ENCODE data around the gene SLC35G1. TPM values are rescaled to one million over a fixed set of nuclear protein-coding genes. Genes with fewer than 3 reads are reported as not detected.
A peak's percentile ranks its signal among the peaks of the same experiment; 100 is the strongest.

The SLC35G1 gene
- 10 to 100 TPM in 2 of 8 experiments, 1 to 10 TPM in 6; 4.0 to 17.6 (median 6.0) TPM for total RNA-seq

- in situ Hi-C loops (cut with MboI; ENCODE audit: low pct_unique_long_range_greater_than_20kb in 2 of 9, low sequenced_read_pairs in 9 of 9, unreplicated experiment in 9 of 9) = no loop called here
- Histone ChIP-seq H3K4me3 (peak within 1 kb of the TSS; percentile 65 to 92 (median 83)), H3K4me1 (replicated peaks in 1 of 2) (peaks cover 0 to 5% of the 10 kb centered on the region in 2 donors), H3K27ac (no peak within 1 kb of the TSS)
- 0 to 51% (median 0%) methylated on average over 2 to 8 of the region's 82 CpGs; no CpG with 5 or more reads in 3 of the 10 experiments for WGBS, 10 experiments
- peak; percentile 86 to 98 (median 96) for ATAC-seq (replicated peaks in 6 of 8)
These were observed at the start of gene SLC35G1 for GRCh38 chr10:93893646-93894515. Gene SLC35G1, plus strand, starts transcription at chr10:93893978. Its CDS starts 56 bp downstream, at chr10:93894034.

- in situ Hi-C loops (cut with MboI; ENCODE audit: low pct_unique_long_range_greater_than_20kb in 2 of 9, low sequenced_read_pairs in 9 of 9, unreplicated experiment in 9 of 9) = no loop called here
- ATAC-seq (replicated peaks in 6 of 8) = peak in 1 of 8 experiments; percentile 38
- no peak overlapping the region for H3K27ac ChIP-seq
- peaks cover 0 to 3% of the 10 kb centered on the region in 2 donors for H3K4me1 ChIP-seq (replicated peaks in 1 of 2)
- H3K4me3 ChIP-seq = no peak overlapping the region
- 60 to 80% methylated on average over 1 to 4 of the region's 30 CpGs; no CpG with 5 or more reads in 8 of the 10 experiments for WGBS, 10 experiments
These were observed 48.7 kb upstream of the SLC35G1 start for GRCh38 chr10:93844979-93845626.

GRCh38 chr10:93849593-93849992 is 44.2 kb upstream of the SLC35G1 start:
- WGBS, 10 experiments = 0 to 85% (median 30%) methylated on average over 1 to 4 of the region's 4 CpGs; no CpG with 5 or more reads in 2 of the 10 experiments
- ATAC-seq (replicated peaks in 6 of 8) = peak in 2 of 8 experiments; percentile 25 to 82
- H3K4me3 ChIP-seq = no peak overlapping the region
- H3K27ac ChIP-seq = no peak overlapping the region
- in situ Hi-C loops (cut with MboI; ENCODE audit: low pct_unique_long_range_greater_than_20kb in 2 of 9, low sequenced_read_pairs in 9 of 9, unreplicated experiment in 9 of 9) = no loop called here
- H3K4me1 ChIP-seq (replicated peaks in 1 of 2) = peaks cover 0 to 3% of the 10 kb centered on the region in 2 donors

GRCh38 chr10:93850031-93851015 is 43.5 kb upstream of the SLC35G1 start:
- no peak overlapping the region for H3K27ac ChIP-seq
- 13 to 52% (median 31%) methylated on average over 1 to 9 of the region's 10 CpGs; no CpG with 5 or more reads in 1 of the 10 experiments for WGBS, 10 experiments
- peaks cover 0 to 3% of the 10 kb centered on the region in 2 donors for H3K4me1 ChIP-seq (replicated peaks in 1 of 2)
- in situ Hi-C loops (cut with MboI; ENCODE audit: low pct_unique_long_range_greater_than_20kb in 2 of 9, low sequenced_read_pairs in 9 of 9, unreplicated experiment in 9 of 9) = no loop called here
- no peak overlapping the region for H3K4me3 ChIP-seq
- ATAC-seq (replicated peaks in 6 of 8) = peak in 1 of 8 experiments; percentile 24

GRCh38 chr10:93851169-93851568 is 42.6 kb upstream of the SLC35G1 start:
- Histone ChIP-seq H3K4me1 (replicated peaks in 1 of 2) (peaks cover 0 to 3% of the 10 kb centered on the region in 2 donors), H3K27ac (no peak overlapping the region), H3K4me3 (no peak overlapping the region)
- WGBS, 10 experiments = 45 to 82% (median 66%) methylated on average over 1 to 3 of the region's 3 CpGs; no CpG with 5 or more reads in 4 of the 10 experiments
- in situ Hi-C loops (cut with MboI; ENCODE audit: low pct_unique_long_range_greater_than_20kb in 2 of 9, low sequenced_read_pairs in 9 of 9, unreplicated experiment in 9 of 9) = no loop called here
- no peak for ATAC-seq (replicated peaks in 6 of 8)

GRCh38 chr10:93852476-93853095 is 41.2 kb upstream of the SLC35G1 start:
- Histone ChIP-seq H3K4me3 (no peak overlapping the region), H3K4me1 (replicated peaks in 1 of 2) (peaks cover 0 to 3% of the 10 kb centered on the region in 2 donors), H3K27ac (no peak overlapping the region)
- no peak for ATAC-seq (replicated peaks in 6 of 8)
- WGBS, 10 experiments = 47 to 96% (median 70%) methylated on average over 1 to 4 of the region's 4 CpGs; no CpG with 5 or more reads in 2 of the 10 experiments
- in situ Hi-C loops (cut with MboI; ENCODE audit: low pct_unique_long_range_greater_than_20kb in 2 of 9, low sequenced_read_pairs in 9 of 9, unreplicated experiment in 9 of 9) = no loop called here

GRCh38 chr10:93854975-93855374 is 38.8 kb upstream of the SLC35G1 start:
- no peak overlapping the region for H3K4me3 ChIP-seq
- in situ Hi-C loops (cut with MboI; ENCODE audit: low pct_unique_long_range_greater_than_20kb in 2 of 9, low sequenced_read_pairs in 9 of 9, unreplicated experiment in 9 of 9) = no loop called here
- H3K4me1 ChIP-seq (replicated peaks in 1 of 2) = no peaks in the 10 kb centered on the region
- H3K27ac ChIP-seq = no peak overlapping the region
- no peak for ATAC-seq (replicated peaks in 6 of 8)
- WGBS, 10 experiments = 7 to 90% (median 64%) methylated on average over 1 to 3 of the region's 3 CpGs; no CpG with 5 or more reads in 2 of the 10 experiments

GRCh38 chr10:93856349-93857145 is 37.2 kb upstream of the SLC35G1 start:
- Histone ChIP-seq H3K4me1 (replicated peaks in 1 of 2) (no peaks in the 10 kb centered on the region), H3K27ac (no peak overlapping the region), H3K4me3 (no peak overlapping the region)
- WGBS, 10 experiments = 31 to 96% (median 83%) methylated on average over 3 to 9 of the region's 10 CpGs
- no peak for ATAC-seq (replicated peaks in 6 of 8)
- in situ Hi-C loops (cut with MboI; ENCODE audit: low pct_unique_long_range_greater_than_20kb in 2 of 9, low sequenced_read_pairs in 9 of 9, unreplicated experiment in 9 of 9) = no loop called here

GRCh38 chr10:93859049-93859655 is 34.6 kb upstream of the SLC35G1 start:
- H3K4me1 ChIP-seq (replicated peaks in 1 of 2) = no peaks in the 10 kb centered on the region
- no peak overlapping the region for H3K27ac ChIP-seq
- in situ Hi-C loops (cut with MboI; ENCODE audit: low pct_unique_long_range_greater_than_20kb in 2 of 9, low sequenced_read_pairs in 9 of 9, unreplicated experiment in 9 of 9) = no loop called here
- H3K4me3 ChIP-seq = no peak overlapping the region
- peak in 2 of 8 experiments; percentile 22 to 53 for ATAC-seq (replicated peaks in 6 of 8)
- 0 to 56% (median 22%) methylated on average over 1 to 3 of the region's 3 CpGs for WGBS, 10 experiments

- no peak overlapping the region for H3K4me3 ChIP-seq
- 29 to 88% (median 52%) methylated on average over 1 to 2 of the region's 2 CpGs; no CpG with 5 or more reads in 5 of the 10 experiments for WGBS, 10 experiments
- no peaks in the 10 kb centered on the region for H3K4me1 ChIP-seq (replicated peaks in 1 of 2)
- in situ Hi-C loops (cut with MboI; ENCODE audit: low pct_unique_long_range_greater_than_20kb in 2 of 9, low sequenced_read_pairs in 9 of 9, unreplicated experiment in 9 of 9) = no loop called here
- ATAC-seq (replicated peaks in 6 of 8) = no peak
- H3K27ac ChIP-seq = no peak overlapping the region
These were observed 32.0 kb upstream of the SLC35G1 start for GRCh38 chr10:93861825-93862224.

- WGBS, 10 experiments = 0 to 100% (median 65%) methylated on average over 1 to 5 of the region's 6 CpGs; no CpG with 5 or more reads in 2 of the 10 experiments
- Histone ChIP-seq H3K27ac (no peak overlapping the region), H3K4me3 (no peak overlapping the region), H3K4me1 (replicated peaks in 1 of 2) (no peaks in the 10 kb centered on the region)
- no peak for ATAC-seq (replicated peaks in 6 of 8)
- in situ Hi-C loops (cut with MboI; ENCODE audit: low pct_unique_long_range_greater_than_20kb in 2 of 9, low sequenced_read_pairs in 9 of 9, unreplicated experiment in 9 of 9) = no loop called here
These were observed 27.9 kb upstream of the SLC35G1 start for GRCh38 chr10:93865794-93866425.
